Measurements from ENCODE around the gene TCOF1.

- TF ChIP-seq CTCF (IDR thresholded peaks at IDR 0.05; ENCODE audit: borderline replicate concordance, extremely low read depth, low read length, poor library complexity, severe bottlenecking) (no peak), EZH2 (IDR thresholded peaks at IDR 0.05; ENCODE audit: borderline replicate concordance, low read depth, low read length, severe bottlenecking) (no peak)
These were observed 27.2 kb downstream of the TCOF1 start for GRCh38 chr5:150384701-150385100.

Data from DND-41 (cell line).